HepG2 (cell line): Measurements from ENCODE around the gene C14orf93. TPM values are rescaled to one million over a fixed set of nuclear protein-coding genes. Genes with fewer than 3 reads are reported as not detected.

Source experiments
- ATF6 ChIP-seq: sonication (generic); formaldehyde crosslinking; conservative IDR thresholded peaks from 2 replicates; pipeline ENCODE4 v1.4.0; 2020; ENCODE audit warnings: missing genetic modification reagents
- DDIT3 ChIP-seq: sonication (generic); formaldehyde crosslinking; IDR thresholded peaks from 2 replicates; pipeline ENCODE4 v1.4.0; 2020; ENCODE audit warnings: mild to moderate bottlenecking, missing genetic modification reagents
- GRHL1 ChIP-seq: sonication (generic); formaldehyde crosslinking; conservative IDR thresholded peaks from 2 replicates; pipeline ENCODE4 v1.8.0; 2022; ENCODE audit warnings: missing genetic modification reagents
- GTF2F1 ChIP-seq: fragments of 150-350 bp; IDR thresholded peaks from 2 replicates; pipeline ENCODE4 v1.6.1; 2014; ENCODE audit warnings: low read length
- HNRNPH1 ChIP-seq: fragments of 200-400 bp; formaldehyde crosslinking; optimal IDR thresholded peaks from 2 replicates; pipeline ENCODE3; 2017; ENCODE audit warnings: mild to moderate bottlenecking, low read depth, low read length
- PITX1 ChIP-seq: sonication (generic); formaldehyde crosslinking; IDR thresholded peaks from 2 replicates; pipeline ENCODE4 v1.5.1; 2020; ENCODE audit warnings: mild to moderate bottlenecking, missing genetic modification reagents
- SNRNP70 ChIP-seq: fragments of 200-400 bp; formaldehyde crosslinking; IDR thresholded peaks from 2 replicates; pipeline ENCODE4 v1.6.1; 2017; ENCODE audit warnings: mild to moderate bottlenecking, low read depth, low read length, moderate library complexity
- SP2 ChIP-seq: sonication (generic); formaldehyde crosslinking; IDR thresholded peaks from 2 replicates; pipeline ENCODE4 v1.5.1; 2020; ENCODE audit warnings: mild to moderate bottlenecking, missing genetic modification reagents
- THAP11 ChIP-seq: IDR thresholded peaks from 2 replicates; pipeline ENCODE4 v1.6.1; 2016; ENCODE audit warnings: missing biosample characterization, missing genetic modification reagents
- THAP7 ChIP-seq: sonication (generic); formaldehyde crosslinking; IDR thresholded peaks from 2 replicates; pipeline ENCODE4 v1.8.1; 2023; ENCODE audit warnings: mild to moderate bottlenecking, missing genetic modification reagents
- ZBTB14 ChIP-seq: sonication (generic); formaldehyde crosslinking; IDR thresholded peaks from 2 replicates; pipeline ENCODE4 v1.4.0; 2020; ENCODE audit warnings: missing genetic modification reagents
- ZNF280D ChIP-seq: sonication (generic); formaldehyde crosslinking; IDR thresholded peaks from 2 replicates; pipeline ENCODE4 v1.5.1; 2020; ENCODE audit warnings: mild to moderate bottlenecking, missing genetic modification reagents
- ZNF563 ChIP-seq: sonication (generic); formaldehyde crosslinking; IDR thresholded peaks from 2 replicates; pipeline ENCODE4 v1.8.0; 2022; ENCODE audit warnings: mild to moderate bottlenecking, moderate library complexity, missing genetic modification reagents
- ZNF614 ChIP-seq: IDR thresholded peaks from 2 replicates; pipeline ENCODE4 v1.6.1; 2018; ENCODE audit warnings: missing biosample characterization, missing genetic modification reagents, inconsistent platforms, borderline replicate concordance
- ZNF724P ChIP-seq: sonication (generic); formaldehyde crosslinking; IDR thresholded peaks from 2 replicates; pipeline ENCODE4 v1.8.0; 2022; ENCODE audit warnings: missing genetic modification reagents, borderline replicate concordance
- ZNF788 ChIP-seq: sonication (generic); formaldehyde crosslinking; IDR thresholded peaks from 2 replicates; pipeline ENCODE4 v1.5.0; 2020; ENCODE audit warnings: mild to moderate bottlenecking, missing genetic modification reagents, borderline replicate concordance
- polyA plus RNA-seq, 8 experiments: library from polyadenylated mRNA; depleted of rRNA in 3 of 8; stranded (reverse) in 7 of 8; unstranded in 1 of 8; fragments of >200 nt; fragmentation: Illumina TruSeq in 4 of 8; extraction: Trizol in 4 of 8; gene quantifications; 2 replicates each; pipeline versions ENCODE4 v1.2.1 to v1.2.3, GENCODE V29; 2011 to 2016; ENCODE audit warnings: low read depth in 4 of 8, missing spikeins in 1 of 8, mixed read lengths in 1 of 8; ENCODE audit not compliant: insufficient read depth in 1 of 8
- total RNA-seq, 5 experiments: library from RNA; depleted of rRNA; stranded (reverse); fragments of >200 nt; fragmentation: Illumina TruSeq; extraction: Trizol; gene quantifications; 2 replicates each; pipeline ENCODE4 v1.2.3, GENCODE V29; 2016; ENCODE audit warnings: low read depth in 1 of 5

The C14orf93 gene
- total and polyA plus RNA-seq, 2 of the 13 experiments (the other 11 are each of a cell fraction or from before 2014, with no cell fraction given): 11.4 to 22.5 TPM

GRCh38 chr14:22973217-22974032 lies 36.5 kb downstream of the C14orf93 start (continued):
- TF ChIP-seq THAP11 (0 out of 2 replicates have a peak, but pooled peaks have one; percentile 2), SP2 (CRISPR knock-in tag) (no peak), DDIT3 (CRISPR knock-in tag) (no peak), ZNF788 (CRISPR knock-in tag) (no peak), ATF6 (CRISPR knock-in tag) (no peak; the same call in 1 of the 2 replicates), ZNF563 (CRISPR knock-in tag) (no peak), SNRNP70 (no peak), ZNF724P (no peak), ZBTB14 (CRISPR knock-in tag) (no peak), HNRNPH1 (no peak), GTF2F1 (no peak), ZNF614 (CRISPR knock-in tag) (no peak), THAP7 (CRISPR knock-in tag) (no peak), PITX1 (CRISPR knock-in tag) (peak; percentile 65; the same call in 1 of the 2 replicates), ZNF280D (CRISPR knock-in tag) (peak; percentile 78; the same call in 1 of the 2 replicates), GRHL1 (CRISPR knock-in tag) (no peak)
